ENCODE results near the gene DDX54.
"Not testable (repeated sequence)": the region's sequence is repeated elsewhere in the genome, so short reads cannot be mapped to it uniquely, and the experiment has no call there.

Gene DDX54

DNA sequence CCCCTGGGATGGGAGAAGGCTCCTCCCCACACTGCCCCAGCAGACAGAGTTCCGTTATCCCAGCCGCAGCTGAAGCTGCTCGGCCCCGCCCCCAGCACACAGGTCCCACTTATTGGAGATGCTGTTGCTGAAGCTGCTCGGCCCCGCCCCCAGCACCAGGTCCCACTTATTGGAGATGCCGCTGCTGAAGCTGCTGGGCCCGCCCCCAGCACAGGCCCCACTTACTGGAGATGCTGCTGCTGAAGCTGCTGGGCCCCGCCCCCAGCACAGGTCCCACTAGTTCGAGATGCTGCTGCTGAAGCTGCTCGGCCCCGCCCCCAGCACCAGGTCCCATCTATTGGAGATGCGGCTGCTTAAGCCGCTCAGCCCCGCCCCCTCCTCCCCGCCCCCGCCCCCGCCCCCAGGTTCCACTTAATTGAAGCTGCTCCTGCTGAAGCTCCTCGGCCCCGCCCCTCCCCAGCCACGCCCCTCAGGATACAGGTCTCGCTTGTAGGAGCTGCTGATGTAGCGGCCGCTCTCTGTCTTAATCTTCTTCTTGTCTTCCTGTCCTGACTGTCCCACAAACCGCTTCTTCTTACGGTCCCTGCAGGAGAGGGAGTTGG, 23.8 kb downstream of the DDX54 start:
- no peak for DNase-seq

GRCh38 chr12:113159937-113160336, 25.3 kb downstream of the DDX54 start:
- DNase-seq = no peak

DNA sequence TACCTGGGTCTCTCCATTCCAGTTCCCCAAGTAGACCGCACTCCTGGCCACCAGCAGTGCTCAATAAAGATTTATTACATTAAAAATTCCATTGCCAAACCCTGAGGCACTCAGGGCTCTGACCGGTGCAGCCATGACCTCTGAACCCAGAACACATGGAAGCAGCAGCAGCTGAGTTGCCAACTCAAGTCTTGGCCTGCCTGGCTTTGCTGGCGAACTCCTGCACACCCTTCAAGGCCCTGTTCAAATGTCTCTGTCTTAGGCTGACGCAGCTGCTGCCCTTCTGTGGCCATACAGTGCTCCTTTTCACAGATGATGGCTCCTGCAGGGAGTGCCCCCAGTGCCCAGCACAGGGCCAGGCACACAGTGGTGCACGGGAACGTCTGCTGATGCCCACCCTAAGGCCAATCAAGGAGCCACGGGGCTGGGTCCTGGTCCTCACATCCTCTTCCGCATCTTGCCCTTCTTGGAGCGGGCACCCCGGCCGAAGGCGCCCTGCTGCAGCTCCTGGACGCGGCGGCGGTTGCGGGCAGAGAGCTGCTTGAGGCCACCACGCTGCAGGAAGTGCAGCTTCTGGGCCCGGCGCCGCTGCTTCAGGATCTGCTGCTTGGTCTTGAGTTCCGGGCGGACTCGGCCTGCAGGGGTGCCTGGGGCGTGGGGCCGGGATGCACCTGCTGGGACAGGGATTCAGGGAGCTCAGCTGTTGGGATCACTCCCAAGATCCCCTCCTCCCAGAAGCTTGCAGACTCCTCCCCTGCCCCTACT, 26.7 kb downstream of the DDX54 start:
- no peak for DNase-seq

DNA sequence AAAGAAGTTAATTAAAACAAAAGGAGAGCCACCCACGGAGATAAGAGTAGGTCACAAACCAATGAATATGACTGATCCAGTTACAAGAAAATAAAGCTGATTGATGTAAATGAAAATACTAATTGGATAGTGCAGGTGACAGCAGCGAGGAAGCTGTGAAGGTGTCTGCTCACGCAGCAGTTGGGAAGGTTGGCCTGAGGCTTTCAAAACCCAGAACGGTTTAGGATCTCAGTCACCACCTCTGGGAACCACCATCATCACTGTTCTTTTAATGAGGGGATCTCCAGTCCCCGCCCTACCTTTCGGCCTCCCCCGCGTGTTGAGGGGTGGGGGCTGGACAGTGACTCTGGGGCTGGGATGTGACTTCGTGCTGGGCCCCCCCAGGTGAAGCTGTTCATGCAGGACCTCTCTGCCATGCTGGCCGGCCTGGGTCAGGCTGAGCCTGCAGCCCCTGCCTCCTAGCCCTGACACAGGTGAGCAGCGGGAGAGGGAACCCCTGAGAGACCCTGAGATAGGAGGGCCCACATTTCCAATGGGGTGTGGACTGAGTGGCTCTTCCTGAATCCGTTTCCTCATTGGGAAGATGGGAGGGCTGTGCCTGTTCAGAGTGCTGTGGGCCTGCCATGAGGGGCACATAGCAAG, 27.9 kb downstream of the DDX54 start:
- no peak for DNase-seq

DNA sequence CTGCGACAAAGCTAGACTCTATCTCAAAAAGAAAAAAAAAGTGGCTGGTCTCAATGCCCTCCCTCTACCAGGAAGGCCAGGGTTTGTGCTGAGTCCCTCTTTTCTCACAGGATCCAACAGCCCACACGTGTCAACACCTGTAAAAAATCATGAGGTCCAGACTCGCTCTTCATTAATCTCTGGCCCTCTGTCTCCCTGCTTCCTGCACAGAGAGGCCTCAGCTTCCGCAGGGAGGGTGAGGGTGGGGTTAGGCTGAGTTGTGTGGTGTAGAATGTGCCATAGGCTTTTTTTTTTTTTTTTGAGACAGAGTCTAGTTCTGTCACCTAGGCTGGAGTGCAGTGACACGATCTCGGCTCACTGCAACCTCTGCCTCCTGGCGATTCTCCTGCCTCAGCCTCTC, 29.6 kb downstream of the DDX54 start:
- no peak for DNase-seq

- DNase-seq = no peak
Observed at GRCh38 chr12:113155060-113155459, 30.2 kb downstream of the DDX54 start.

- no peak for DNase-seq
Observed at GRCh38 chr12:113154351-113154973, 30.8 kb downstream of the DDX54 start.

GRCh38 chr12:113152835-113153814, 32.2 kb downstream of the DDX54 start:
- peak; percentile 80 for DNase-seq

DNA sequence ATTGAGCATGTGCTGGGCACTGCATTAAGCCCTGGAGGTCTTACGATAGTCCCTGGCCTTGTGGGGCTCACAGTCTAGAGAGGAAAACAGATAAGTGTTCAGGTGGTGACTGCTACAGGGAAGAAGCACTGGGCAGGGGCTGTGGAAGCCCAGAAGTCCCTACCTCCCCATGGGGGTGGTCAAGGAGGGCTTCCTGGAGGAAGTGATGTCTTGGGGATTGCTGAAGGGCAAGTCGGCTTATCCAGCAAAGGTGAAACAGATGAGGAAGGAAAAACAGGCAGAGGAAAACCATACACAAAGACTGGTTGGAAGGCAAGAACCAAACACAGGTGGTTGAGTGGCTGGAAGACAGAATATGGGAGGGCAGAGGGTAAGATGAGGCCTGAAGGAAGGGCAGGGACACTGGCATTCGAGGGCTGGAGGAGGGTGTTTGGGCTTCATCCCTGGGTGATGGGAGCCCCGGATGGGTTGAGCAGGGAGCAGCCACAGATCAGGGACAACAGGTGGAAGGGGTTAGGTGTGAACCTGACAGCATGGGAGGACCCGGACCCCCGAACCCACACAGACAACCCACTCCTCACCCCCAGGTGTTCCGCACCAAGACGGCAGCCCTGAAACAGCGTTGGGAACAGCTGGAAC, 33.0 kb downstream of the DDX54 start:
- DNase-seq = no peak

DNA sequence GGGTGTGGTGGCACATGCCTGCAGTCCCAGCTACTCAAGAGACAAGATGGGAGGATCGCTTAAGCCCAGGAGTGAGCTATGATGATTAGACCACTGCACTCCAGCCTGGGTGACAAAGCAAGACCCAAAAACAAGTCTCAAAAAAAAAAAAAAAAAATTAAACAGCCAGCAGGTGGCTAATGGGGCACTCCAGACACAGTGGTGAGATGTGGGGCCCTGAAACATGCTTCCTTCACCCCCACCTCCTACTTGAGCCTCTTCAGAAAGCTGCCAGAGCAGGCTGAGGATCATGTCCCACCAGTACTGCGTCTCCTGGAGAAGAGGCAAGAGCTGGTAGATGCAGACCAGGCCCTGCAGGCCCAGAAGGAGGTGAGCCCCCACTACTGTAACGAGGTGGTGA, 33.6 kb downstream of the DDX54 start:
- no peak for DNase-seq

DNA sequence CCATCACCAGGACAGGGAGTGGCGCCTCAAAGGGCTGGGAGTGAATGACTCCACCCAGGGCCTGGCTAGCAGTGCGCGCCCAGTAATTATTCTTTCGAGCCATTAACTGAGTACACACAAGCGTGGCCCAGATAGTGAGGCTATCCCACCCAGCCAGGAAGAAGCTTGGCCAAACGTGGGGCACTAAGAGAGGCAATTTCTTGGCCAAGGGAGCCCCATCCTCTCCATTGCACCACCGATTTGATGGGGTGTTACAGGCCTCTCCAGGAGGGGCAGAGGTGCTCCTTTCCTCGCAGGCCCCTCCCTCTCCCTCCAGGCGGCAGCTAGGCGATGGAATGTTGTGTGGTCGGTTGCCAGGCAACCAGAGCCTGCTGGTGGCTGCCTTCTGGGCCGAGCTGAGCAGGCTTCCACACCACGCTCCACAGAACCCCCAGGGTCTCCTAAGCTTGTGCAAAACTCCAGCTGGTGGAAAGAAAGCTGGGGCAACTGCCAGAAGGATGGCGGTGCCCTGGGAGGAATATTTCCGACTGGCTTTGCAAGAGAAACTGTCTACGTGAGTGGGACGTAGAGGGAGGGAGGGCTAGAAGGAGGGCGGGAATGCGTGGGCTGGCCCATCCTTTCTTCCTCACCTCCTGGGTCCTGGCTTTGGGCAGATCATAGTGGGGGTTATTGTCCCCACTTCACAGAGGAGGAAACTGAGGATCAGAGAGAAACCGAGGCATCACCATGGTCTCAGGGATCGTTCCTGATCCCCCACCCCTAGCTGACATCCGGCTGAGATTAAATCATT, 35.7 kb downstream of the DDX54 start, which contains the start of gene CFAP73:
Gene CFAP73 (plus strand): TSS at position 364 of the 790 bp plus-strand sequence. CDS start 134 bp downstream, at position 498.
- no peak for DNase-seq

DNA sequence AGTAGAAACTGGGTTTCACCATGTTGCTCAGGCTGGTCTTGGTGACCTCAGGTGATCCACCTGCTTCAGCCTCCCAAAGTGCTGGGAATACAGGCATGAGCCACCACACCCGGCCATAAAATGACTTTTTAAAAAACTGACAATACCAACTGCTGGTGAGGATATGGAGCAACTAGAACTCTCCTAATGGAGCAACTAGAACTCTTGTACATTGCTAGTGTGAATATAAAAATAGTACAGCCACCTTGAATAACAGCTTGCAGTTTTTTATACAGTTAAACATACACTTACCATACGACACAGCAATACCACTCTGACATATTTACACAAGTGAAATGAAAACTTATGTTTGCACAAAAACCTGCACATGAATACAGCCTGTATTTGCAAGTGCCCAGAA, 38.3 kb downstream of the DDX54 start:
- DNase-seq = no peak

- no peak for DNase-seq
Observed at GRCh38 chr12:113145720-113146551, 39.3 kb downstream of the DDX54 start.

DNA sequence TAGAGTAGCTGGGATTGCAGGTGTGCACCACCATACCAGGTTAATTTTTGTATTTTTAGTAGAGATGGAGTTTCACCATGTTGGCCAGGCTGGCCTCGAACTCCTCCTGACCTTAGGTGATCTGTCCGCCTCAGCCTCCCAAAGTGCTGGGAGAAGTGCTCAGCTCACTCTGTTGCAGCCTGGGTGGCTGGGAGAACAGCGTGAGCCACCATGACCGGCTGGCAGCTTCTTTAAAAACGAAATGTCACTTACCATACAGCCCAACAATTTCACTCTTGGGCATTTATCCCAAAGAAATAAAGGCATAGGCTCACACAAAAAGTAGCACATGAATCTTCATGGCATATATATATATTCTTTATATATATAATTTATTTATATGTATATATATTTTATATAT, 40.5 kb downstream of the DDX54 start:
- no peak for DNase-seq

DNA sequence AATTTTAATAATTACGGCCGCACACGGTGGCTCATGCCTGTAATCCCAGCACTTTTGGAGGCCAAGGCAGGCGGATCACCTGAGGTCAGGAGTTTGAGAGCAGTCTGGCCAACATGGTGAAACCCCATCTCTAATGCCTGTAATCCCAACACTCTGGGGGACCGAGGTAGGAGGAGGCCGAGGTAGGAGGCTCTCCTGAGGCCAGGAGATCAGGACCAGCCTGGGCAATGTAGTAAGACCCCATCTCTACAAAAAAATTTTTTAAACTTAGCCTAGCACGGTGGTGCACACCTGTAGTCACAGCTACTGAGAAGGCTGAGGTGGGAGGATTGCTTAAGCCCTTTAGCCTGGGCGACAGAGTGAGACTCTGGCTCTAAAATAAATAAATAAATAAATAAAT, 41.3 kb downstream of the DDX54 start:
- DNase-seq = no peak

DNA sequence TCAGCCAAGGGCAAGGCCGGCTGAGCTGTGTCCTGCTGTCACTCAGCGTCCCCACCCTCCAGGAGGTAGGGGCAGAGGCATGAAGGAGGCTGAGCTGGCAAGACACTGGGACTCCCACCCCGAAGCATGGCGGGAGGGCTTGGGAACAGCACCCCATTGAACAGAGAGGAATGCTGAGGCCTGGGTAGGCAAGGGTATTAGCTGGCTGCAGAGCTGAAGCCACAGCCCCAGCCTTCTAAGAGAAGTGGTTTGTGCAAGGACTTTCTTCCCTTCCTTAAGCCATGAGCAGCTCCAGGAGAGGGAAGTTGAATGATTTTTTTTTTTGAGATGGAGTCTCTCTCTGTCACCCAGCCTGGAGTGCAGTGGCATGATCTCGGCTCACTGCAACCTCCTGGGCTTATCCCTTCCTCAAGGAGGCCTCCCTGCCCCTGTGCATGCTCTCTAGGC, 42.4 kb downstream of the DDX54 start:
- DNase-seq = no peak

DNA sequence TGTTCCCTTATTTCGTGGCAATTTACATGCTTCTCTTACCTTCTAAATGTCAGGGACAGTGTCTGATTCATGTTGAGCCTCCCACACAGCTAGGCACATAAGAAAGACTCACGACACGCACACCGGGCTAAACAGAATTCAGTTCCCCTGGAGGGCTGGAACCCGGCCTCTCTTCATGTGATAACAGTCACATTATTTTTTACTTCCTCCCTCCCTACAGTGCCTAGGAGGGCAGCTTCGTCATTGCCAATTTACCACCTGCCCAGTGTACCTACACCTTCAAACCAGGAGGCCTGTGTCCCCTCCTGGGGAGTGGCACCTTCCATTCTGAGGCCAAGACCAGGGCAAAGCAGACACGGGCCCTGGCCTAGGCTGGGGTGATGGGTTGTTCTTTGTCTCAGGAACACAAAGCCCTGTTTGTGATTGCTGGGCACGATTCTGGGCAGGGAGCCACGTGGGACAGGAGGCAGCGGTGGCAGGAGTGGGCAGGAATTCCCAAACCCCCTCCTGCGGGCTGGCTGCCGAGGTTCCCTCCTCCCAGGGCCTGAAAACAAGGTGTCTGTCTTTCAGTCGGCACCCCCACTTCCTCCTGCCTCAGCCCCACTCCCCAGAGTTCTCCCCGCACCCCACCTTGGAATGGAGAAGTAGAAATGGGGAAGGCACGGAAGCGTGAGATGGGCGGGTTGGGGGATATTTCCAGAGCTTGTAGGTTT, 42.9 kb downstream of the DDX54 start:
- no peak for DNase-seq

- not testable (repeated sequence) for DNase-seq
Observed at GRCh38 chr12:113141716-113142115, 43.6 kb downstream of the DDX54 start.

GRCh38 chr12:113140706-113141105, 44.6 kb downstream of the DDX54 start:
- no peak for DNase-seq
